SK-N-SH (cell line): ENCODE measurements around the gene RYR3. TPM values are rescaled to one million over a fixed set of nuclear protein-coding genes. Genes with fewer than 3 reads are reported as not detected.

Experiments
- CTCF ChIA-PET: fragments of 300-600, 350-600 bp; formaldehyde crosslinking; extraction: SDS; loops from one replicate; lab custom pipeline; 2021; lab: Yijun Ruan, JAX
- POLR2A ChIA-PET: fragments of 350-600 bp; sonication (Branson Sonifier 250); formaldehyde crosslinking; extraction: SDS; loops from one replicate; lab custom pipeline; 2020; ENCODE audit warnings: antibody characterized with exemption, inconsistent platforms; lab: Yijun Ruan, JAX
- DNase-seq: peaks from one replicate; pipeline ENCODE4 v3.0.0; 2012
- H2AFZ ChIP-seq: fragments of 200-600 bp; sonication (generic); 2 replicates; pipeline ENCODE4 v1.8.1; 2016; ENCODE audit warnings: antibody characterized with exemption, mild to moderate bottlenecking, low read depth
- H3F3A ChIP-seq: fragments of 200-600 bp; sonication (generic); replicated peaks from 2 replicates; pipeline ENCODE3; 2016; ENCODE audit warnings: antibody characterized with exemption, mild to moderate bottlenecking; ENCODE audit not compliant: insufficient read depth
- H3K27ac ChIP-seq, 2 experiments: fragments of 200-500 bp in 1 of 2; fragments of 200-600 bp in 1 of 2; sonication (Bioruptor generic) in 1 of 2; sonication (generic), shearing (Covaris generic) in 1 of 2; 2 replicates each; pipeline versions ENCODE4 v1.5.1 to v1.6.1; 2014 to 2016; ENCODE audit warnings: low read depth in 2 of 2, inconsistent platforms in 1 of 2, low read length in 1 of 2, mild to moderate bottlenecking in 1 of 2, mixed read lengths in 1 of 2
- H3K27me3 ChIP-seq: fragments of 200-600 bp; sonication (generic), shearing (Covaris generic); 2 replicates; pipeline ENCODE4 v1.6.1; 2016; ENCODE audit warnings: mixed run types; ENCODE audit not compliant: insufficient read depth
- H3K36me3 ChIP-seq, 2 experiments: fragments of 200-500 bp in 1 of 2; fragments of 200-600 bp in 1 of 2; sonication (Bioruptor generic) in 1 of 2; sonication (generic) in 1 of 2; replicated peaks in 1 of 2; 2 replicates each; pipeline versions ENCODE3 to v1.5.1; 2014 to 2016; ENCODE audit warnings: low read length in 1 of 2, mild to moderate bottlenecking in 1 of 2; ENCODE audit not compliant: insufficient read depth in 2 of 2, control insufficient read depth in 1 of 2
- H3K4me1 ChIP-seq, 2 experiments: fragments of 200-500 bp in 1 of 2; fragments of 200-600 bp in 1 of 2; sonication (Bioruptor generic) in 1 of 2; sonication (generic), shearing (Covaris generic) in 1 of 2; 2 replicates each; pipeline versions ENCODE4 v1.5.1 to v1.6.1; 2014 to 2016; ENCODE audit warnings: low read depth in 1 of 2, low read length in 1 of 2, mixed run types in 1 of 2; ENCODE audit not compliant: insufficient read depth in 2 of 2, control insufficient read depth in 1 of 2
- H3K4me2 ChIP-seq: fragments of 200-600 bp; sonication (generic), shearing (Covaris generic); 2 replicates; pipeline ENCODE4 v1.6.1; 2017; ENCODE audit warnings: mixed run types
- H3K4me3 ChIP-seq, 2 experiments: fragments of 200-500 bp in 1 of 2; fragments of 200-600 bp in 1 of 2; sonication (Bioruptor generic) in 1 of 2; sonication (generic), shearing (Covaris generic) in 1 of 2; 2 replicates each; pipeline versions ENCODE4 v1.5.1 to v1.8.1; 2014 to 2016; ENCODE audit warnings: low read depth in 2 of 2, inconsistent platforms in 1 of 2, low read length in 1 of 2, mild to moderate bottlenecking in 1 of 2, mixed read lengths in 1 of 2, moderate library complexity in 1 of 2
- H3K79me2 ChIP-seq: fragments of 200-600 bp; sonication (generic); 2 replicates; pipeline ENCODE4 v1.8.1; 2017; ENCODE audit warnings: mild to moderate bottlenecking; ENCODE audit not compliant: insufficient read depth
- H3K9ac ChIP-seq: fragments of 200-600 bp; sonication (generic); 2 replicates; pipeline ENCODE4 v1.6.1; 2017; ENCODE audit warnings: mixed run types
- H3K9me2 ChIP-seq: fragments of 200-600 bp; sonication (generic); 2 replicates; pipeline ENCODE4 v1.6.1; 2017; ENCODE audit warnings: mixed run types
- H3K9me3 ChIP-seq: fragments of 200-600 bp; sonication (generic); 2 replicates; pipeline ENCODE4 v1.6.1; 2017; ENCODE audit warnings: mixed run types, mild to moderate bottlenecking, moderate library complexity
- H4K20me1 ChIP-seq: fragments of 200-600 bp; sonication (generic); 2 replicates; pipeline ENCODE4 v1.6.1; 2017; ENCODE audit warnings: mild to moderate bottlenecking, mixed run types; ENCODE audit not compliant: insufficient read depth
- ELF1 ChIP-seq: IDR thresholded peaks from 2 replicates; pipeline ENCODE4 v1.4.0; 2012
- EP300 ChIP-seq, 2 experiments: IDR thresholded peaks; 2 replicates each; pipeline versions ENCODE4 v1.4.0 to v1.6.1; 2012; ENCODE audit warnings: borderline replicate concordance in 1 of 2, low read depth in 1 of 2, low read length in 1 of 2
- EZH2phosphoT487 ChIP-seq: fragments of 200-600 bp; sonication (generic); IDR thresholded peaks from 2 replicates; pipeline ENCODE4 v1.6.1; 2017; ENCODE audit warnings: low read depth, mixed run types, mild to moderate bottlenecking, antibody characterized with exemption, moderate library complexity, borderline replicate concordance
- FOSL2 ChIP-seq: IDR thresholded peaks from 2 replicates; pipeline ENCODE4 v1.4.0; 2012; ENCODE audit warnings: low read depth, mild to moderate bottlenecking, moderate library complexity, borderline replicate concordance
- FOXM1 ChIP-seq: IDR thresholded peaks from 2 replicates; pipeline ENCODE4 v1.4.0; 2012; ENCODE audit warnings: low read depth, mild to moderate bottlenecking
- GABPA ChIP-seq: IDR thresholded peaks from 2 replicates; pipeline ENCODE4 v1.4.0; 2012; ENCODE audit warnings: low read depth, mild to moderate bottlenecking
- GATA2 ChIP-seq: sonication (generic); formaldehyde crosslinking; IDR thresholded peaks from 2 replicates; pipeline ENCODE4 v1.5.0; 2020; ENCODE audit warnings: mild to moderate bottlenecking, missing genetic modification reagents
- JUND ChIP-seq: IDR thresholded peaks from 2 replicates; pipeline ENCODE4 v1.4.0; 2012
- MEF2A ChIP-seq: IDR thresholded peaks from 2 replicates; pipeline ENCODE4 v1.4.0; 2012; ENCODE audit warnings: low read depth, borderline replicate concordance
- POLR2AphosphoS5 ChIP-seq: IDR thresholded peaks from 2 replicates; pipeline ENCODE4 v1.6.1; 2012; ENCODE audit warnings: low read depth, low read length
- RAD21 ChIP-seq: IDR thresholded peaks from 2 replicates; pipeline ENCODE4 v1.6.1; 2012; ENCODE audit warnings: mild to moderate bottlenecking, low read length
- RCOR1 ChIP-seq: fragments of 150-350 bp; IDR thresholded peaks from 2 replicates; pipeline ENCODE4 v1.6.1; 2017; ENCODE audit warnings: antibody characterized with exemption, low read length
- RXRA ChIP-seq: IDR thresholded peaks from 2 replicates; pipeline ENCODE4 v1.4.0; 2012; ENCODE audit warnings: low read depth, mild to moderate bottlenecking, borderline replicate concordance
- TAF1 ChIP-seq: IDR thresholded peaks from 2 replicates; pipeline ENCODE4 v1.6.1; 2012; ENCODE audit warnings: low read depth, mild to moderate bottlenecking, low read length, moderate library complexity, borderline replicate concordance
- YY1 ChIP-seq: IDR thresholded peaks from 2 replicates; pipeline ENCODE4 v1.4.0; 2012; ENCODE audit warnings: low read depth, mild to moderate bottlenecking
- WGBS: methylation state at CpG from one replicate; pipeline ENCODE4 v1.1.6; 2017; ENCODE audit warnings: low lambda C conversion rate; 5-methylcytosine and 5-hydroxymethylcytosine counted together
- polyA plus RNA-seq, 3 experiments: library from polyadenylated mRNA; depleted of rRNA; stranded (reverse); fragments of >200 nt; gene quantifications; 2 replicates each; pipeline ENCODE4 v1.2.3, GENCODE V29; 2012
- TF ChIP-seq, protein P1 (sequence below): IDR thresholded peaks from 2 replicates; pipeline ENCODE4 v1.4.0; 2012; ENCODE audit warnings: low read depth, borderline replicate concordance
- TF ChIP-seq, protein P2 (sequence below): IDR thresholded peaks from 2 replicates; pipeline ENCODE4 v1.4.0; 2012; ENCODE audit warnings: low read depth
- TF ChIP-seq, protein P3 (sequence below): fragments of 150-350 bp; IDR thresholded peaks from 2 replicates; pipeline ENCODE4 v1.6.1; 2017; ENCODE audit warnings: antibody characterized with exemption, low read length, low read depth, borderline replicate concordance
- TF ChIP-seq, protein P4 (sequence below): IDR thresholded peaks from 2 replicates; pipeline ENCODE4 v1.6.1; 2012; ENCODE audit warnings: mild to moderate bottlenecking, low read depth, low read length, moderate library complexity
- TF ChIP-seq, protein P5 (sequence below): IDR thresholded peaks from 2 replicates; pipeline ENCODE4 v1.4.0; 2012; ENCODE audit warnings: low read depth, borderline replicate concordance

Gene RYR3
- polyA plus RNA-seq, 1 of the 3 experiments (the other 2 are of a cell fraction) = 0.02 TPM

DNA sequence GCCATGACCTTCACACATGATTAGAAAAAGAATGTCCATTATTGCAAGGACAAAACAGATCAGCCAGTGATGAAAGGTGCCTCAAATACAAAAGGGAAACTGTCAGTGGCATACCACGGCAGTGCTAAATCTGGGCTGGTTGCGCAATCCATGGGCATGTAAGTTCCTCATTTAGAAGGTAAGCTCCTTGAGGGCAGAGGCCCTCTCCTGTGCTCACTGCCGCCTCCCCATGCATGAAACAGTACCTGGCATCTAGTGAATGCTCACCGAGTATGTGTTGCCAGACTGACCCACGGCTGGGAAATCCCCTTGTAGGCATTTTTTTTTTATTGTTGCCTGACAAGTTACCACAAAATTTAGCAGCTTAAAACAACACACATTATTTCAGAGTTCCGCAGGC lies 345.4 kb downstream of the RYR3 start:
- Histone ChIP-seq H3K4me1 (no peaks in the 10 kb centered on the region), H4K20me1 (no peaks in the 10 kb centered on the region), H2AFZ (no peak overlapping the region), H3K4me2 (no peak overlapping the region), H3K27ac (no peak overlapping the region), H3K9me2 (no peaks in the 10 kb centered on the region), H3K9ac (no peak overlapping the region), H3K36me3 (no peaks in the 10 kb centered on the region), H3K27me3 (no peaks in the 10 kb centered on the region), H3K4me3 (no peak overlapping the region), H3K79me2 (no peaks in the 10 kb centered on the region), H3F3A (no peaks in the 10 kb centered on the region), H3K9me3 (no peaks in the 10 kb centered on the region)
- WGBS = 62% methylated on average over 6 of the region's 6 CpGs
- no peak for DNase-seq
- CTCF ChIA-PET = interaction anchor here (0.9 to 1.5 kb wide), 2 partner anchors 16 to 44 kb away, joined by 4 read pairs; no protein-coding TSS in a partner anchor
- TF ChIP-seq FOXM1 (no peak), YY1 (no peak), JUND (no peak), EZH2phosphoT487 (no peak), RXRA (no peak), EP300 (IDR thresholded peaks at IDR 0.05; ENCODE audit: borderline replicate concordance in 1 of 2, low read depth in 1 of 2, low read length in 1 of 2) (no peak), GATA2 (CRISPR knock-in tag) (no peak), TAF1 (no peak), POLR2AphosphoS5 (no peak), MEF2A (no peak), FOSL2 (no peak), GABPA (no peak)
- TF ChIP-seq, protein P1, sequence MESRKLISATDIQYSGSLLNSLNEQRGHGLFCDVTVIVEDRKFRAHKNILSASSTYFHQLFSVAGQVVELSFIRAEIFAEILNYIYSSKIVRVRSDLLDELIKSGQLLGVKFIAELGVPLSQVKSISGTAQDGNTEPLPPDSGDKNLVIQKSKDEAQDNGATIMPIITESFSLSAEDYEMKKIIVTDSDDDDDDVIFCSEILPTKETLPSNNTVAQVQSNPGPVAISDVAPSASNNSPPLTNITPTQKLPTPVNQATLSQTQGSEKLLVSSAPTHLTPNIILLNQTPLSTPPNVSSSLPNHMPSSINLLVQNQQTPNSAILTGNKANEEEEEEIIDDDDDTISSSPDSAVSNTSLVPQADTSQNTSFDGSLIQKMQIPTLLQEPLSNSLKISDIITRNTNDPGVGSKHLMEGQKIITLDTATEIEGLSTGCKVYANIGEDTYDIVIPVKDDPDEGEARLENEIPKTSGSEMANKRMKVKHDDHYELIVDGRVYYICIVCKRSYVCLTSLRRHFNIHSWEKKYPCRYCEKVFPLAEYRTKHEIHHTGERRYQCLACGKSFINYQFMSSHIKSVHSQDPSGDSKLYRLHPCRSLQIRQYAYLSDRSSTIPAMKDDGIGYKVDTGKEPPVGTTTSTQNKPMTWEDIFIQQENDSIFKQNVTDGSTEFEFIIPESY = no peak
- TF ChIP-seq, protein P2, sequence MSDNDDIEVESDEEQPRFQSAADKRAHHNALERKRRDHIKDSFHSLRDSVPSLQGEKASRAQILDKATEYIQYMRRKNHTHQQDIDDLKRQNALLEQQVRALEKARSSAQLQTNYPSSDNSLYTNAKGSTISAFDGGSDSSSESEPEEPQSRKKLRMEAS = no peak
- TF ChIP-seq, protein P3, sequence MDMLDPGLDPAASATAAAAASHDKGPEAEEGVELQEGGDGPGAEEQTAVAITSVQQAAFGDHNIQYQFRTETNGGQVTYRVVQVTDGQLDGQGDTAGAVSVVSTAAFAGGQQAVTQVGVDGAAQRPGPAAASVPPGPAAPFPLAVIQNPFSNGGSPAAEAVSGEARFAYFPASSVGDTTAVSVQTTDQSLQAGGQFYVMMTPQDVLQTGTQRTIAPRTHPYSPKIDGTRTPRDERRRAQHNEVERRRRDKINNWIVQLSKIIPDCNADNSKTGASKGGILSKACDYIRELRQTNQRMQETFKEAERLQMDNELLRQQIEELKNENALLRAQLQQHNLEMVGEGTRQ = no peak
- POLR2A ChIA-PET = no interaction called here

DNA sequence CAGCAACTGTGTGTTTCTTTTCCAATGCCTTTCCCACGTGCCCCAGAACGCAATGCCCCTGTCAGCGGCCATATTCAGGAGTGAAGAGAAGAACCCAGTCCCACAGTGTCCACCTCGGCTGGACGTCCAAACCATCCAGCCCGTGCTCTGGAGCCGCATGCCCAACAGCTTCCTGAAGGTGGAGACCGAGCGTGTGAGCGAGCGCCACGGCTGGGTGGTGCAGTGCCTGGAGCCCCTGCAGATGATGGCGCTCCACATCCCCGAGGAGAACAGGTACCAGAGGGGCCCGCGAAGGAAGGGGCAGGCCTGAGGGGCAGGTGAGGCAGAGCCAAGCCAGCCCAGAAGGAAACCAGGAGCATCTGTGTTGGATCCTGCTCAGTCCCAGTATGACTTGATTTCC lies 349.4 kb downstream of the RYR3 start:
- H3K9me3 ChIP-seq = no peaks in the 10 kb centered on the region
- ChIA-PET CTCF (interaction anchor here (1.3 kb wide), 1 partner anchor 13 kb away, joined by 3 read pairs; no protein-coding TSS in a partner anchor), POLR2A (no interaction called here)
- H3K36me3 ChIP-seq = no peaks in the 10 kb centered on the region
- no peaks in the 10 kb centered on the region for H3K9me2 ChIP-seq
- no peaks in the 10 kb centered on the region for H3F3A ChIP-seq
- H3K27me3 ChIP-seq = no peaks in the 10 kb centered on the region
- H3K27ac ChIP-seq = no peak overlapping the region
- no peak overlapping the region for H3K4me3 ChIP-seq
- WGBS = 67% methylated on average over 15 of the region's 16 CpGs
- H2AFZ ChIP-seq = no peak overlapping the region
- no peak for DNase-seq
- H3K4me2 ChIP-seq = no peak overlapping the region
- no peak overlapping the region for H3K9ac ChIP-seq
- no peaks in the 10 kb centered on the region for H3K79me2 ChIP-seq
- no peaks in the 10 kb centered on the region for H3K4me1 ChIP-seq
- H4K20me1 ChIP-seq = no peaks in the 10 kb centered on the region
- TF ChIP-seq, protein P4, sequence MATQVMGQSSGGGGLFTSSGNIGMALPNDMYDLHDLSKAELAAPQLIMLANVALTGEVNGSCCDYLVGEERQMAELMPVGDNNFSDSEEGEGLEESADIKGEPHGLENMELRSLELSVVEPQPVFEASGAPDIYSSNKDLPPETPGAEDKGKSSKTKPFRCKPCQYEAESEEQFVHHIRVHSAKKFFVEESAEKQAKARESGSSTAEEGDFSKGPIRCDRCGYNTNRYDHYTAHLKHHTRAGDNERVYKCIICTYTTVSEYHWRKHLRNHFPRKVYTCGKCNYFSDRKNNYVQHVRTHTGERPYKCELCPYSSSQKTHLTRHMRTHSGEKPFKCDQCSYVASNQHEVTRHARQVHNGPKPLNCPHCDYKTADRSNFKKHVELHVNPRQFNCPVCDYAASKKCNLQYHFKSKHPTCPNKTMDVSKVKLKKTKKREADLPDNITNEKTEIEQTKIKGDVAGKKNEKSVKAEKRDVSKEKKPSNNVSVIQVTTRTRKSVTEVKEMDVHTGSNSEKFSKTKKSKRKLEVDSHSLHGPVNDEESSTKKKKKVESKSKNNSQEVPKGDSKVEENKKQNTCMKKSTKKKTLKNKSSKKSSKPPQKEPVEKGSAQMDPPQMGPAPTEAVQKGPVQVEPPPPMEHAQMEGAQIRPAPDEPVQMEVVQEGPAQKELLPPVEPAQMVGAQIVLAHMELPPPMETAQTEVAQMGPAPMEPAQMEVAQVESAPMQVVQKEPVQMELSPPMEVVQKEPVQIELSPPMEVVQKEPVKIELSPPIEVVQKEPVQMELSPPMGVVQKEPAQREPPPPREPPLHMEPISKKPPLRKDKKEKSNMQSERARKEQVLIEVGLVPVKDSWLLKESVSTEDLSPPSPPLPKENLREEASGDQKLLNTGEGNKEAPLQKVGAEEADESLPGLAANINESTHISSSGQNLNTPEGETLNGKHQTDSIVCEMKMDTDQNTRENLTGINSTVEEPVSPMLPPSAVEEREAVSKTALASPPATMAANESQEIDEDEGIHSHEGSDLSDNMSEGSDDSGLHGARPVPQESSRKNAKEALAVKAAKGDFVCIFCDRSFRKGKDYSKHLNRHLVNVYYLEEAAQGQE = no peak
- TF ChIP-seq, protein P3 = no peak
- TF ChIP-seq RCOR1 (no peak), RAD21 (no peak), YY1 (no peak), ELF1 (no peak)
- TF ChIP-seq, protein P5, sequence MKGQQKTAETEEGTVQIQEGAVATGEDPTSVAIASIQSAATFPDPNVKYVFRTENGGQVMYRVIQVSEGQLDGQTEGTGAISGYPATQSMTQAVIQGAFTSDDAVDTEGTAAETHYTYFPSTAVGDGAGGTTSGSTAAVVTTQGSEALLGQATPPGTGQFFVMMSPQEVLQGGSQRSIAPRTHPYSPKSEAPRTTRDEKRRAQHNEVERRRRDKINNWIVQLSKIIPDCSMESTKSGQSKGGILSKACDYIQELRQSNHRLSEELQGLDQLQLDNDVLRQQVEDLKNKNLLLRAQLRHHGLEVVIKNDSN = no peak
- TF ChIP-seq, protein P2 = no peak
